Spleen (tissue), 7 donors: ENCODE data around the gene PTPRZ1.

Experiments used
- CTCF ChIP-seq, 11 experiments: fragments of 200-600 bp in 7 of 11; fragments of 450-650 bp in 4 of 11; sonication (generic) in 4 of 11; IDR thresholded peaks in 8 of 11; conservative IDR thresholded peaks in 3 of 11; 1 replicate in 7 of 11; 2 replicates in 4 of 11; pipeline versions ENCODE4 v1.4.0 to v1.8.0; 2016 to 2021; ENCODE audit warnings: antibody characterized with exemption in 11 of 11, inconsistent platforms in 4 of 11, mild to moderate bottlenecking in 1 of 11
- POLR2A ChIP-seq, 3 donors: fragments of 450-650 bp; IDR thresholded peaks; one replicate each; pipeline ENCODE4 v1.5.1; 2017; ENCODE audit warnings: antibody characterized with exemption in 3 of 3, mild to moderate bottlenecking in 1 of 3
- donor health status: DM: no; HTN: no; CAD: no; lungs with moderate emphysema.
- donor health status: DM: no; HTN: no; CAD: no.
- donor health status: DM: no; HTN: no; CAD: no.

- TF ChIP-seq CTCF (IDR thresholded peaks at IDR 0.05 in 8 of 11, conservative IDR thresholded peaks at IDR 0.05 in 3 of 11) (no peak), POLR2A (IDR thresholded peaks at IDR 0.05) (no peak)
Measured at GRCh38 chr7:121966276-121966934, 93.4 kb downstream of the PTPRZ1 start.
